HCT116 (cell line): ENCODE measurements around the gene TEX261. TPM values are rescaled to one million over a fixed set of nuclear protein-coding genes. Genes with fewer than 3 reads are reported as not detected.

ENCODE experiments used
- ATAC-seq: fragments of 200-7000 bp; cut with Tn5 transposase; 2 replicates; pipeline ENCODE4 v1.9.1; 2020; ENCODE audit warnings: mild to moderate bottlenecking, moderate library complexity
- BruUV-seq: library from RNA; stranded (reverse); fragments of 400-500 nt; replicated peaks from 2 replicates; lab custom pipeline; 2021; lab: Mats Ljungman, UMichigan
- CTCF ChIA-PET: fragments of 300-600 bp; sonication (Branson Sonifier 250); formaldehyde crosslinking; loops from one replicate; lab custom pipeline; 2021; ENCODE audit warnings: antibody characterized with exemption; lab: Charles Lee
- POLR2A ChIA-PET: fragments of 300-600, 350-600 bp; sonication (Branson Sonifier 250); formaldehyde crosslinking; loops from one replicate; lab custom pipeline; 2021; ENCODE audit warnings: antibody characterized with exemption; lab: Charles Lee
- RAD21 ChIA-PET, 2 experiments: fragments of 300-600 bp; sonication (Branson Sonifier 250); formaldehyde crosslinking; loops; one replicate each; lab custom pipeline; 2023; ENCODE audit warnings: low total read pairs in 2 of 2; ENCODE audit not compliant: uncharacterized antibody in 2 of 2, unreplicated experiment in 2 of 2, low non-redundant PET in 1 of 2; lab: Charles Lee
- DNase-seq: peaks from one replicate; pipeline ENCODE4 v3.0.0-alpha.2; 2010; ENCODE audit warnings: low read depth, low spot score
- H2AFZ ChIP-seq: fragments of 200-600 bp; shearing (Covaris generic), sonication (generic); 2 replicates; pipeline ENCODE4 v1.6.1; 2017; ENCODE audit warnings: low read depth, mixed run types, mixed read lengths, antibody characterized with exemption, low read length; ENCODE audit not compliant: poor library complexity, severe bottlenecking
- H3K27ac ChIP-seq: 2 replicates; pipeline ENCODE4 v1.5.1; 2012; ENCODE audit warnings: low read depth, low read length
- H3K27me3 ChIP-seq: fragments of 200-600 bp; sonication (generic); 2 replicates; pipeline ENCODE4 v1.6.1; 2016; ENCODE audit warnings: mixed run types, low read length, mixed read lengths; ENCODE audit not compliant: insufficient read depth
- H3K36me3 ChIP-seq, 2 experiments: fragments of 200-500 bp in 1 of 2; fragments of 200-600 bp in 1 of 2; sonication (Bioruptor generic) in 1 of 2; sonication (generic) in 1 of 2; 2 replicates each; pipeline versions ENCODE4 v1.5.1 to v1.6.1; 2014 to 2016; ENCODE audit warnings: low read length in 2 of 2, inconsistent platforms in 1 of 2, mixed read lengths in 1 of 2, mixed run types in 1 of 2; ENCODE audit not compliant: insufficient read depth in 2 of 2, control insufficient read depth in 1 of 2
- H3K4me1 ChIP-seq, 2 experiments: fragments of 200-600 bp in 1 of 2; sonication (generic) in 1 of 2; 2 replicates each; pipeline versions ENCODE4 v1.5.1 to v1.6.1; 2012 to 2017; ENCODE audit warnings: low read length in 2 of 2, inconsistent platforms in 1 of 2, mild to moderate bottlenecking in 1 of 2, mixed read lengths in 1 of 2, mixed run types in 1 of 2, moderate library complexity in 1 of 2; ENCODE audit not compliant: insufficient read depth in 2 of 2, control insufficient read depth in 1 of 2
- H3K4me2 ChIP-seq: fragments of 200-600 bp; sonication (generic); 2 replicates; pipeline ENCODE4 v1.6.1; 2017; ENCODE audit warnings: mixed run types, low read length, mixed read lengths
- H3K4me3 ChIP-seq, 2 experiments: fragments of 200-600 bp in 1 of 2; sonication (generic) in 1 of 2; replicated peaks in 1 of 2; 2 replicates each; pipeline ENCODE4 v1.5.1; 2011 to 2016; ENCODE audit warnings: low read length in 2 of 2, control low read depth in 1 of 2, low read depth in 1 of 2, mild to moderate bottlenecking in 1 of 2, mixed read lengths in 1 of 2, mixed run types in 1 of 2
- H3K79me2 ChIP-seq: fragments of 200-600 bp; sonication (generic); 2 replicates; pipeline ENCODE4 v1.6.1; 2017; ENCODE audit warnings: mild to moderate bottlenecking, mixed run types, low read length, moderate library complexity, mixed read lengths; ENCODE audit not compliant: insufficient read depth
- H3K9ac ChIP-seq: fragments of 200-600 bp; sonication (generic); 2 replicates; pipeline ENCODE4 v1.6.1; 2016; ENCODE audit warnings: low read length, mixed read lengths
- H3K9me2 ChIP-seq: fragments of 200-600 bp; sonication (generic), shearing (Covaris generic); 2 replicates; pipeline ENCODE4 v1.6.1; 2017; ENCODE audit warnings: mixed run types, mild to moderate bottlenecking, moderate library complexity; ENCODE audit not compliant: insufficient read depth
- H3K9me3 ChIP-seq, 2 experiments: fragments of 200-500 bp in 1 of 2; fragments of 200-600 bp in 1 of 2; sonication (Bioruptor generic) in 1 of 2; sonication (generic) in 1 of 2; 2 replicates each; pipeline ENCODE4 v1.6.1; 2014 to 2017; ENCODE audit warnings: low read length in 2 of 2, mixed read lengths in 2 of 2, inconsistent platforms in 1 of 2, low read depth in 1 of 2, mild to moderate bottlenecking in 1 of 2, mixed run types in 1 of 2, moderate library complexity in 1 of 2; ENCODE audit not compliant: control insufficient read depth in 1 of 2, insufficient read depth in 1 of 2
- H4K20me1 ChIP-seq: fragments of 200-600 bp; sonication (generic), shearing (Covaris generic); 2 replicates; pipeline ENCODE4 v1.6.1; 2017; ENCODE audit warnings: mixed run types, mild to moderate bottlenecking, moderate library complexity; ENCODE audit not compliant: insufficient read depth
- ATF3 ChIP-seq: IDR thresholded peaks from 2 replicates; pipeline ENCODE4 v1.6.1; 2012
- CTCF ChIP-seq, 3 experiments: fragments of 200-600 bp in 1 of 3; sonication (generic) in 1 of 3; IDR thresholded peaks in 2 of 3; conservative IDR thresholded peaks in 1 of 3; 2 replicates each; pipeline ENCODE4 v1.5.1; 2012 to 2017; ENCODE audit warnings: low read depth in 2 of 3, low read length in 2 of 3, antibody characterized with exemption in 1 of 3, borderline replicate concordance in 1 of 3, control low read depth in 1 of 3, mild to moderate bottlenecking in 1 of 3, mixed read lengths in 1 of 3, mixed run types in 1 of 3, moderate library complexity in 1 of 3; ENCODE audit not compliant: insufficient read depth in 1 of 3
- ELF1 ChIP-seq: IDR thresholded peaks from 2 replicates; pipeline ENCODE4 v1.6.1; 2012; ENCODE audit warnings: low read depth, borderline replicate concordance
- EZH2phosphoT487 ChIP-seq: fragments of 200-600 bp; IDR thresholded peaks from 2 replicates; pipeline ENCODE4 v1.6.1; 2018; ENCODE audit warnings: antibody characterized with exemption, borderline replicate concordance
- JUND ChIP-seq: IDR thresholded peaks from 2 replicates; pipeline ENCODE4 v1.6.1; 2012
- SP1 ChIP-seq: IDR thresholded peaks from 2 replicates; pipeline ENCODE4 v1.6.1; 2012; ENCODE audit warnings: low read depth
- YY1 ChIP-seq: IDR thresholded peaks from 2 replicates; pipeline ENCODE4 v1.6.1; 2011; ENCODE audit warnings: low read length, low read depth, moderate library complexity, mild to moderate bottlenecking; ENCODE audit not compliant: insufficient replicate concordance; ENCODE audit errors: extremely low read depth
- ZBTB33 ChIP-seq: IDR thresholded peaks from 2 replicates; pipeline ENCODE4 v1.6.1; 2011; ENCODE audit warnings: mild to moderate bottlenecking, low read length, moderate library complexity; ENCODE audit not compliant: insufficient replicate concordance; ENCODE audit errors: extremely low read depth
- ZFX ChIP-seq: fragments of 450-650 bp; IDR thresholded peaks from 2 replicates; pipeline ENCODE4 v1.6.1; 2017
- ZNF274 ChIP-seq: fragments of 200-500 bp; sonication (Bioruptor generic); IDR thresholded peaks from 2 replicates; pipeline ENCODE4 v1.6.1; 2014; ENCODE audit warnings: mild to moderate bottlenecking, low read depth, low read length, inconsistent platforms
- intact Hi-C: fragments of 100-400 bp; cut with micrococcal nuclease; formaldehyde crosslinking; loops from 2 replicates; pipeline ENCODE4 v1.10.0; 2022
- total RNA-seq: library from RNA; stranded (reverse); gene quantifications from one replicate; pipeline ENCODE4 v1.2.1, GENCODE V29; 2021; ENCODE audit not compliant: unreplicated experiment

The TEX261 gene
- total RNA-seq, 1 experiment from 2014 or later, result 37.9 TPM

- Histone ChIP-seq H3K4me1 (peaks cover 3 to 13% of the 10 kb centered on the region in 2 experiments; a peak in 2 of 4 replicates), H4K20me1 (no peaks in the 10 kb centered on the region), H3K79me2 (no peaks in the 10 kb centered on the region), H3K27ac (no peak overlapping the region), H3K4me2 (no peak overlapping the region), H3K27me3 (no peaks in the 10 kb centered on the region), H3K4me3 (no peak overlapping the region), H3K9me2 (no peaks in the 10 kb centered on the region), H2AFZ (no peak overlapping the region), H3K9ac (no peak overlapping the region), H3K9me3 (no peaks in the 10 kb centered on the region), H3K36me3 (no peaks in the 10 kb centered on the region)
- ChIA-PET POLR2A (no interaction called here), CTCF (no interaction called here), RAD21 (no interaction called here)
- TF ChIP-seq CTCF (IDR thresholded peaks at IDR 0.05 in 2 of 3, conservative IDR thresholded peaks at IDR 0.05 in 1 of 3; ENCODE audit: borderline replicate concordance in 1 of 3, insufficient read depth in 1 of 3, low read depth in 2 of 3, low read length in 2 of 3) (no peak), EZH2phosphoT487 (no peak), ELF1 (no peak), SP1 (no peak), YY1 (no peak)
- ATAC-seq (no peak), DNase-seq (no peak)
- BruUV-seq, result no TSS peak
- intact Hi-C loops, result no loop called here
Observed at GRCh38 chr2:71004857-71005256, 10.2 kb upstream of the TEX261 start.

GRCh38 chr2:71003966-71004755 is 9.5 kb upstream of the TEX261 start:
- TF ChIP-seq ATF3 (no peak), ZNF274 (no peak), JUND (no peak), ZFX (no peak), ZBTB33 (no peak)
- Histone ChIP-seq H3K79me2 (no peaks in the 10 kb centered on the region), H3K4me2 (no peak overlapping the region), H3K4me1 (peaks cover 3 to 13% of the 10 kb centered on the region in 2 experiments; a peak in 2 of 4 replicates), H3K4me3 (no peak overlapping the region), H2AFZ (no peak overlapping the region), H3K27me3 (no peaks in the 10 kb centered on the region), H3K27ac (no peak overlapping the region), H3K9me3 (no peaks in the 10 kb centered on the region), H3K9ac (no peak overlapping the region), H3K9me2 (no peaks in the 10 kb centered on the region), H3K36me3 (no peaks in the 10 kb centered on the region), H4K20me1 (no peaks in the 10 kb centered on the region)
- ChIA-PET POLR2A (no interaction called here), CTCF (no interaction called here), RAD21 (no interaction called here)
- no peak for ATAC-seq
- intact Hi-C loops, result no loop called here
- DNase-seq, result no peak
- BruUV-seq, result no TSS peak
